MCF 10A (cell line): ENCODE results near the gene UPK3B. TPM values are rescaled to one million over a fixed set of nuclear protein-coding genes. Genes with fewer than 3 reads are reported as not detected.
"Not testable (repeated sequence)": the region's sequence is repeated elsewhere in the genome, so short reads cannot be mapped to it uniquely, and the experiment has no call there.

Source experiments
- BruUV-seq: library from RNA; stranded (reverse); fragments of 400-500 nt; replicated peaks from 2 replicates; lab custom pipeline; 2021; lab: Mats Ljungman, UMichigan
- CTCF ChIA-PET: fragments of 300-600 bp; sonication (Branson Sonifier 250); formaldehyde crosslinking; extraction: SDS; loops from one replicate; lab custom pipeline; 2021; ENCODE audit warnings: antibody characterized with exemption, inconsistent platforms; lab: Yijun Ruan, JAX
- POLR2A ChIA-PET: fragments of 300-600, 350-650 bp; sonication (Branson Sonifier 250); formaldehyde crosslinking; extraction: SDS; loops from one replicate; lab custom pipeline; 2020; ENCODE audit warnings: antibody characterized with exemption, inconsistent platforms; lab: Yijun Ruan, JAX
- DNase-seq: peaks from one replicate; pipeline ENCODE4 v3.0.0-alpha.2; 2018; ENCODE audit not compliant: unreplicated experiment
- H3K27ac Mint-ChIP-seq: one replicate; pipeline ENCODE4 v1.8.0; 2022; ENCODE audit warnings: mild to moderate bottlenecking, low read depth, mixed read lengths; ENCODE audit not compliant: unreplicated experiment
- H3K27me3 Mint-ChIP-seq: one replicate; pipeline ENCODE4 v1.8.0; 2022; ENCODE audit warnings: mixed read lengths; ENCODE audit not compliant: insufficient read depth, unreplicated experiment
- H3K36me3 Mint-ChIP-seq: one replicate; pipeline ENCODE4 v1.8.0; 2022; ENCODE audit warnings: mild to moderate bottlenecking, moderate library complexity, mixed read lengths; ENCODE audit not compliant: insufficient read depth, unreplicated experiment
- H3K4me1 Mint-ChIP-seq: one replicate; pipeline ENCODE4 v1.8.0; 2022; ENCODE audit warnings: mixed read lengths; ENCODE audit not compliant: insufficient read depth, unreplicated experiment
- H3K4me3 Mint-ChIP-seq: one replicate; pipeline ENCODE4 v1.8.0; 2022; ENCODE audit warnings: mild to moderate bottlenecking, moderate library complexity, mixed read lengths; ENCODE audit not compliant: unreplicated experiment
- H3K9me3 Mint-ChIP-seq: one replicate; pipeline ENCODE4 v1.8.0; 2022; ENCODE audit warnings: mixed read lengths; ENCODE audit not compliant: unreplicated experiment
- intact Hi-C: fragments of 100-400 bp; cut with micrococcal nuclease; formaldehyde crosslinking; loops from 2 replicates; pipeline ENCODE4 v1.14.1; 2022
- total RNA-seq: library from RNA; stranded (reverse); gene quantifications from 2 replicates; pipeline ENCODE4 v1.2.3, GENCODE V29; 2022
- TF ChIP-seq, protein P1 (sequence below): fragments of 200-600 bp; IDR thresholded peaks from one replicate; pipeline ENCODE4 v1.8.0; 2022; ENCODE audit warnings: antibody characterized with exemption, mild to moderate bottlenecking; ENCODE audit not compliant: unreplicated experiment

Gene UPK3B
- total RNA-seq, 1 experiment from 2014 or later, result 1.1 TPM

DNA sequence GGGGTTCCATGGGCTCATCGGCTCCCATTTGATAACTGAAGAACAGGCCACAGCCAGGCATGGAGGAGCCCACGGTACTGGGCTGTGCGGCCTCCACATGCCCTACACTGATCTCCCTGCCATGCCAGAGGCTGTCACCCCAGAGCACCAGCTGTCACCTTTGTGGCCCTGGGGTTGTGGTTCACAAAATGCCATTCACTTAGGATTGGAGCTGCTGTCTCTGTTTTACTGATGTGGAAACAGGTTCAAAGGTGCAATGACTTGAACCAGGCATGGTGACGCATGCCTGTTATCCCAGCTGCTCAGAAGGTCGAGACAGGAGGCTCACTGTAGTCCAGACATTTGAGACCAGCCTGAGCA lies 4.3 kb upstream of the UPK3B start:
- TF ChIP-seq, protein P1, sequence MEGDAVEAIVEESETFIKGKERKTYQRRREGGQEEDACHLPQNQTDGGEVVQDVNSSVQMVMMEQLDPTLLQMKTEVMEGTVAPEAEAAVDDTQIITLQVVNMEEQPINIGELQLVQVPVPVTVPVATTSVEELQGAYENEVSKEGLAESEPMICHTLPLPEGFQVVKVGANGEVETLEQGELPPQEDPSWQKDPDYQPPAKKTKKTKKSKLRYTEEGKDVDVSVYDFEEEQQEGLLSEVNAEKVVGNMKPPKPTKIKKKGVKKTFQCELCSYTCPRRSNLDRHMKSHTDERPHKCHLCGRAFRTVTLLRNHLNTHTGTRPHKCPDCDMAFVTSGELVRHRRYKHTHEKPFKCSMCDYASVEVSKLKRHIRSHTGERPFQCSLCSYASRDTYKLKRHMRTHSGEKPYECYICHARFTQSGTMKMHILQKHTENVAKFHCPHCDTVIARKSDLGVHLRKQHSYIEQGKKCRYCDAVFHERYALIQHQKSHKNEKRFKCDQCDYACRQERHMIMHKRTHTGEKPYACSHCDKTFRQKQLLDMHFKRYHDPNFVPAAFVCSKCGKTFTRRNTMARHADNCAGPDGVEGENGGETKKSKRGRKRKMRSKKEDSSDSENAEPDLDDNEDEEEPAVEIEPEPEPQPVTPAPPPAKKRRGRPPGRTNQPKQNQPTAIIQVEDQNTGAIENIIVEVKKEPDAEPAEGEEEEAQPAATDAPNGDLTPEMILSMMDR, result no peak
- no TSS peak for BruUV-seq
- no peak for DNase-seq
- Mint-ChIP-seq H3K27ac (no peak overlapping the region), H3K9me3 (no peaks in the 10 kb centered on the region), H3K4me1 (no peaks in the 10 kb centered on the region), H3K4me3 (no peak overlapping the region), H3K27me3 (no peaks in the 10 kb centered on the region), H3K36me3 (peaks cover 29% of the 10 kb centered on the region)
- intact Hi-C loops, result no loop called here
- CTCF ChIA-PET, result no interaction called here
- POLR2A ChIA-PET, result interaction anchor here (0.5 to 0.6 kb wide), 2 partner anchors 141 to 318 kb away, joined by 3 read pairs; no protein-coding TSS in a partner anchor

- intact Hi-C loops, BruUV-seq, DNase-seq, CTCF ChIA-PET, H3K27me3 Mint-ChIP-seq, H3K9me3 Mint-ChIP-seq, H3K4me1 Mint-ChIP-seq, H3K27ac Mint-ChIP-seq, H3K4me3 Mint-ChIP-seq, POLR2A ChIA-PET: not testable (repeated sequence)
- peaks cover 23% of the 10 kb centered on the region for H3K36me3 Mint-ChIP-seq
Observed at GRCh38 chr7:76506643-76507042, 3.7 kb upstream of the UPK3B start.

GRCh38 chr7:76507723-76508406 lies 2.5 kb upstream of the UPK3B start:
- peak; percentile 18 for DNase-seq
- Mint-ChIP-seq H3K4me3 (no peak overlapping the region), H3K36me3 (peaks cover 19% of the 10 kb centered on the region), H3K4me1 (no peaks in the 10 kb centered on the region), H3K27me3 (no peaks in the 10 kb centered on the region), H3K27ac (no peak overlapping the region), H3K9me3 (no peaks in the 10 kb centered on the region)
- ChIA-PET CTCF (interaction anchor here (0.6 to 0.8 kb wide), 2 partner anchors 118 to 329 kb away, joined by 3 read pairs; no protein-coding TSS in a partner anchor), POLR2A (no interaction called here)
- TSS peak; percentile 42 for BruUV-seq
- TF ChIP-seq, protein P1, result no peak
- intact Hi-C loops, result no loop called here

DNA sequence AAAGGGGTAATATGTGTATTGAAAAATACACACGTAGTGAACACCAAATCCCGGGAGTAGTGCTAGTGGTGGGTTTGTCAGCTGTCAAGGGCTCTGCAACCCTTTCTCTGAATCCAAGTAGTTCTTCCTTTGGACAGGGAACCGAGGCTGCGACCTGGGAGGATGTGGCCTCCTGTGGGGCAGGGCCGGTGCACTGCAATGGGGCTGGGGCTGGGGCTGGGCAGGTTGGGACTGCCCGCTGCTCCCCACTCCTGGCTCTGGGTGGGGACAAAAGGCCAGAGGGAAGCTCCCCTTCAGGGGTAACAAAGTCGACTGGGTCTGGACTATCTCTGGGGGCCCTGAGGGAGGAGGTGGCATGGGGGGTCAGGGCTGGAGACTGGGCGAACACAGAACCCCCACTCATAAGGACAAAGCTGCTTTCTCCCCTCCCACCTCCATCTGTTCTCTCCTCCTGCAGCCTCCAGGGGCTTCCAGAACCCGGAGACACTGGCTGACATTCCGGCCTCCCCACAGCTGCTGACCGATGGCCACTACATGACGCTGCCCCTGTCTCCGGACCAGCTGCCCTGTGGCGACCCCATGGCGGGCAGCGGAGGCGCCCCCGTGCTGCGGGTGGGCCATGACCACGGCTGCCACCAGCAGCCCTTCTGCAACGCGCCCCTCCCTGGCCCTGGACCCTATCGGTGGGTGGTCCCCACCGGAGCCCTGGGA lies 1.0 kb downstream of the UPK3B start:
- H3K4me1 Mint-ChIP-seq, DNase-seq, intact Hi-C loops, H3K27me3 Mint-ChIP-seq, H3K27ac Mint-ChIP-seq, H3K4me3 Mint-ChIP-seq, CTCF ChIA-PET, POLR2A ChIA-PET, BruUV-seq, H3K9me3 Mint-ChIP-seq: not testable (repeated sequence)
- peaks cover 19% of the 10 kb centered on the region for H3K36me3 Mint-ChIP-seq

GRCh38 chr7:76511911-76512885 lies 1.8 kb downstream of the UPK3B start:
- DNase-seq, H3K4me1 Mint-ChIP-seq, H3K4me3 Mint-ChIP-seq, CTCF ChIA-PET, H3K27me3 Mint-ChIP-seq, BruUV-seq, POLR2A ChIA-PET, intact Hi-C loops, H3K9me3 Mint-ChIP-seq, H3K27ac Mint-ChIP-seq: not testable (repeated sequence)
- H3K36me3 Mint-ChIP-seq, result peaks cover 13% of the 10 kb centered on the region
